ENCODE data around the gene MXD3.

Gene MXD3

GRCh38 chr5:177354256-177354655 is 42.6 kb upstream of the MXD3 start:
- TF ChIP-seq TAF1 (IDR thresholded peaks at IDR 0.05; ENCODE audit: borderline replicate concordance, insufficient read depth, low read length) (no peak), SIN3A (IDR thresholded peaks at IDR 0.05; ENCODE audit: borderline replicate concordance, insufficient read depth, low read length) (no peak), FOXP2 (optimal IDR thresholded peaks at IDR 0.05; ENCODE audit: borderline replicate concordance, extremely low read depth, extremely low read length, insufficient read depth) (no peak), POLR2AphosphoS5 (IDR thresholded peaks at IDR 0.05; ENCODE audit: low read depth, low read length) (no peak), REST (IDR thresholded peaks at IDR 0.05; ENCODE audit: insufficient read depth in 1 of 2, low read depth in 2 of 2, low read length in 2 of 2) (no peak)

GRCh38 chr5:177353093-177353492 is 41.4 kb upstream of the MXD3 start:
- TF ChIP-seq REST (IDR thresholded peaks at IDR 0.05; ENCODE audit: insufficient read depth in 1 of 2, low read depth in 2 of 2, low read length in 2 of 2) = no peak
- no peak for TF ChIP-seq SIN3A (IDR thresholded peaks at IDR 0.05; ENCODE audit: borderline replicate concordance, insufficient read depth, low read length)
- TF ChIP-seq POLR2AphosphoS5 (IDR thresholded peaks at IDR 0.05; ENCODE audit: low read depth, low read length) = no peak
- TF ChIP-seq FOXP2 (optimal IDR thresholded peaks at IDR 0.05; ENCODE audit: borderline replicate concordance, extremely low read depth, extremely low read length, insufficient read depth) = no peak
- TF ChIP-seq TAF1 (IDR thresholded peaks at IDR 0.05; ENCODE audit: borderline replicate concordance, insufficient read depth, low read length) = no peak

- no peak for TF ChIP-seq REST (IDR thresholded peaks at IDR 0.05; ENCODE audit: insufficient read depth in 1 of 2, low read depth in 2 of 2, low read length in 2 of 2)
- peak; percentile 83; the same call in 1 of the 2 replicates for TF ChIP-seq TAF1 (IDR thresholded peaks at IDR 0.05; ENCODE audit: borderline replicate concordance, insufficient read depth, low read length)
- peak; percentile 48 for TF ChIP-seq FOXP2 (optimal IDR thresholded peaks at IDR 0.05; ENCODE audit: borderline replicate concordance, extremely low read depth, extremely low read length, insufficient read depth)
- TF ChIP-seq POLR2AphosphoS5 (IDR thresholded peaks at IDR 0.05; ENCODE audit: low read depth, low read length) = peak; percentile 76
- TF ChIP-seq SIN3A (IDR thresholded peaks at IDR 0.05; ENCODE audit: borderline replicate concordance, insufficient read depth, low read length) = peak; percentile 61; the same call in 1 of the 2 replicates
Measured at GRCh38 chr5:177351392-177352329, 40.0 kb upstream of the MXD3 start, which contains the start of gene LMAN2. Gene LMAN2 (minus strand): TSS chr5:177351668. CDS start chr5:177351647, 21 bp downstream.

GRCh38 chr5:177350776-177351391 is 39.2 kb upstream of the MXD3 start:
- TF ChIP-seq SIN3A (IDR thresholded peaks at IDR 0.05; ENCODE audit: borderline replicate concordance, insufficient read depth, low read length) = no peak
- TF ChIP-seq REST (IDR thresholded peaks at IDR 0.05; ENCODE audit: insufficient read depth in 1 of 2, low read depth in 2 of 2, low read length in 2 of 2) = no peak
- TF ChIP-seq POLR2AphosphoS5 (IDR thresholded peaks at IDR 0.05; ENCODE audit: low read depth, low read length) = no peak
- no peak for TF ChIP-seq TAF1 (IDR thresholded peaks at IDR 0.05; ENCODE audit: borderline replicate concordance, insufficient read depth, low read length)
- no peak for TF ChIP-seq FOXP2 (optimal IDR thresholded peaks at IDR 0.05; ENCODE audit: borderline replicate concordance, extremely low read depth, extremely low read length, insufficient read depth)

Data from PFSK-1 (cell line).